ENCODE measurements around the gene ITGB7. TPM values are rescaled to one million over a fixed set of nuclear protein-coding genes. Genes with fewer than 3 reads are reported as not detected.

Gene ITGB7
- total and polyA plus RNA-seq, 9 of the 15 experiments (the other 6 are each of a cell fraction or from before 2014, with no cell fraction given): 0.06 to 2.0 (median 0.67) TPM

DNA sequence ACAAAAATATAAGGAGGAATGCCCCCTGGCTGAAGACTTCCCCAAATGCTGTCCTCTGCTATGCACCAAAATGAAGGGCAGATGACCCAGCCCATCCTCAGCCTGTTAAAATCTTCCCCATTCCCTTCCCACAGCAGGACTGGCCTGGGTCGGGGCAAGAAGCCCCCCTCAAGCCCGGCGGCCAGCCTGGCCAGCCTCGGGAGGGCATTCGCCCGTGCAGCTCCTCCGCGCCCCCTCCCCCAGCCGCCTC is 24.5 kb upstream of the ITGB7 start (continued):
- TF ChIP-seq CEBPZ (IDR thresholded peaks at IDR 0.05; ENCODE audit: borderline replicate concordance, low read depth, low read length) (no peak), TEAD1 (CRISPR knock-in tag; IDR thresholded peaks at IDR 0.05) (no peak), SOX6 (IDR thresholded peaks at IDR 0.05) (no peak), KDM2B (CRISPR knock-in tag; IDR thresholded peaks at IDR 0.05) (0 out of 2 replicates have a peak, but pooled peaks have one; percentile 14), HDGF (IDR thresholded peaks at IDR 0.05) (no peak), MTA2 (IDR thresholded peaks at IDR 0.05; ENCODE audit: low read depth) (no peak), SRSF1 (IDR thresholded peaks at IDR 0.05; ENCODE audit: low read depth, low read length) (no peak), CBX1 (IDR thresholded peaks at IDR 0.05; ENCODE audit: low read depth) (no peak), MTA3 (IDR thresholded peaks at IDR 0.05; ENCODE audit: borderline replicate concordance) (peak; percentile 39; the same call in 1 of the 2 replicates), ZBTB12 (CRISPR knock-in tag; IDR thresholded peaks at IDR 0.05) (no peak), PPARD (CRISPR knock-in tag; IDR thresholded peaks at IDR 0.05) (no peak), HNRNPH1 (optimal IDR thresholded peaks at IDR 0.05; ENCODE audit: low read depth, low read length) (no peak), ZNF174 (CRISPR knock-in tag; IDR thresholded peaks at IDR 0.05) (no peak), HMGN3 (IDR thresholded peaks at IDR 0.05; ENCODE audit: borderline replicate concordance, extremely low read depth, insufficient read length, low read depth, low read length) (peak; percentile 32), POLR2A (conservative IDR thresholded peaks at IDR 0.05) (no peak), ZNF232 (CRISPR knock-in tag; IDR thresholded peaks at IDR 0.05) (no peak), MYC (IDR thresholded peaks at IDR 0.05; ENCODE audit: low read depth, low read length) (peak; percentile 13; the same call in 1 of the 2 replicates), MYC (CRISPR knock-in tag; IDR thresholded peaks at IDR 0.05; ENCODE audit: borderline replicate concordance, low read depth) (no peak), HOXB6 (CRISPR knock-in tag; IDR thresholded peaks at IDR 0.05; ENCODE audit: borderline replicate concordance) (no peak), HDAC1 (IDR thresholded peaks at IDR 0.05) (peak in 1 of 2 experiments; percentile 49; a peak in 1 of 4 replicates), ZNF398 (CRISPR knock-in tag; IDR thresholded peaks at IDR 0.05) (no peak), ETV1 (tag; conservative IDR thresholded peaks at IDR 0.05; ENCODE audit: low read depth) (no peak)
- TF ChIP-seq, protein P1, sequence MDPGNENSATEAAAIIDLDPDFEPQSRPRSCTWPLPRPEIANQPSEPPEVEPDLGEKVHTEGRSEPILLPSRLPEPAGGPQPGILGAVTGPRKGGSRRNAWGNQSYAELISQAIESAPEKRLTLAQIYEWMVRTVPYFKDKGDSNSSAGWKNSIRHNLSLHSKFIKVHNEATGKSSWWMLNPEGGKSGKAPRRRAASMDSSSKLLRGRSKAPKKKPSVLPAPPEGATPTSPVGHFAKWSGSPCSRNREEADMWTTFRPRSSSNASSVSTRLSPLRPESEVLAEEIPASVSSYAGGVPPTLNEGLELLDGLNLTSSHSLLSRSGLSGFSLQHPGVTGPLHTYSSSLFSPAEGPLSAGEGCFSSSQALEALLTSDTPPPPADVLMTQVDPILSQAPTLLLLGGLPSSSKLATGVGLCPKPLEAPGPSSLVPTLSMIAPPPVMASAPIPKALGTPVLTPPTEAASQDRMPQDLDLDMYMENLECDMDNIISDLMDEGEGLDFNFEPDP (CRISPR knock-in tag; IDR thresholded peaks at IDR 0.05): no peak
